HepG2 (cell line): ENCODE measurements around the gene NAALADL1. TPM values are rescaled to one million over a fixed set of nuclear protein-coding genes. Genes with fewer than 3 reads are reported as not detected.
A peak's percentile ranks its signal among the peaks of the same experiment; 100 is the strongest.

Experiments
- ATAD3A ChIP-seq: sonication (generic); formaldehyde crosslinking; IDR thresholded peaks from 2 replicates; pipeline ENCODE4 v1.4.0; 2020; ENCODE audit warnings: missing genetic modification reagents
- CEBPG ChIP-seq: IDR thresholded peaks from 2 replicates; pipeline ENCODE4 v1.6.1; 2016
- FOSL1 ChIP-seq: sonication (generic); formaldehyde crosslinking; IDR thresholded peaks from 2 replicates; pipeline ENCODE4 v1.9.0; 2021; ENCODE audit warnings: missing genetic modification reagents, borderline replicate concordance
- FUBP1 ChIP-seq: sonication (generic); formaldehyde crosslinking; IDR thresholded peaks from 2 replicates; pipeline ENCODE4 v1.5.1; 2020; ENCODE audit warnings: missing genetic modification reagents, mild to moderate bottlenecking, borderline replicate concordance
- HOXA7 ChIP-seq: sonication (generic); formaldehyde crosslinking; IDR thresholded peaks from 2 replicates; pipeline ENCODE4 v1.8.1; 2022; ENCODE audit warnings: mild to moderate bottlenecking, missing genetic modification reagents, moderate library complexity
- JDP2 ChIP-seq: sonication (generic); formaldehyde crosslinking; IDR thresholded peaks from 2 replicates; pipeline ENCODE4 v1.8.1; 2022; ENCODE audit warnings: missing genetic modification reagents, borderline replicate concordance
- KLF11 ChIP-seq: IDR thresholded peaks from 2 replicates; pipeline ENCODE4 v1.6.1; 2016; ENCODE audit warnings: missing compliant biosample characterization
- MBD4 ChIP-seq: IDR thresholded peaks from 2 replicates; pipeline ENCODE4 v1.6.1; 2012; ENCODE audit warnings: low read length, inconsistent platforms, borderline replicate concordance
- RCOR2 ChIP-seq: IDR thresholded peaks from 2 replicates; pipeline ENCODE4 v1.6.1; 2016; ENCODE audit warnings: missing biosample characterization, missing genetic modification reagents
- RORA ChIP-seq: sonication (generic); formaldehyde crosslinking; IDR thresholded peaks from 2 replicates; pipeline ENCODE4 v1.5.0; 2020; ENCODE audit warnings: mild to moderate bottlenecking, missing genetic modification reagents, moderate library complexity
- SCMH1 ChIP-seq: sonication (generic); formaldehyde crosslinking; IDR thresholded peaks from 2 replicates; pipeline ENCODE4 v1.9.0; 2021; ENCODE audit warnings: missing genetic modification reagents, mild to moderate bottlenecking, borderline replicate concordance
- SIN3A ChIP-seq: IDR thresholded peaks from 2 replicates; pipeline ENCODE4 v1.6.1; 2011; ENCODE audit warnings: low read depth, mild to moderate bottlenecking, control low read depth, low read length, borderline replicate concordance
- SIX1 ChIP-seq: sonication (generic); formaldehyde crosslinking; IDR thresholded peaks from 2 replicates; pipeline ENCODE4 v1.4.0; 2020; ENCODE audit warnings: missing genetic modification reagents, borderline replicate concordance
- SSRP1 ChIP-seq: IDR thresholded peaks from 2 replicates; pipeline ENCODE4 v1.6.1; 2016; ENCODE audit warnings: control low read depth
- TEAD2 ChIP-seq: sonication (generic); formaldehyde crosslinking; IDR thresholded peaks from 2 replicates; pipeline ENCODE4 v1.9.0; 2021; ENCODE audit warnings: missing genetic modification reagents
- TFDP2 ChIP-seq: sonication (generic); formaldehyde crosslinking; IDR thresholded peaks from 2 replicates; pipeline ENCODE4 v1.4.0; 2020; ENCODE audit warnings: missing genetic modification reagents
- THRA ChIP-seq: sonication (generic); formaldehyde crosslinking; IDR thresholded peaks from 2 replicates; pipeline ENCODE4 v1.4.0; 2020; ENCODE audit warnings: missing genetic modification reagents, borderline replicate concordance
- ZKSCAN5 ChIP-seq: sonication (generic); formaldehyde crosslinking; IDR thresholded peaks from 2 replicates; pipeline ENCODE4 v1.5.1; 2020; ENCODE audit warnings: mild to moderate bottlenecking, missing genetic modification reagents
- ZNF251 ChIP-seq: sonication (generic); formaldehyde crosslinking; IDR thresholded peaks from 2 replicates; pipeline ENCODE4 v1.9.0; 2021; ENCODE audit warnings: mild to moderate bottlenecking, missing genetic modification reagents
- ZNF510 ChIP-seq: sonication (generic); formaldehyde crosslinking; IDR thresholded peaks from 2 replicates; pipeline ENCODE4 v1.4.0; 2020; ENCODE audit warnings: low read depth, mild to moderate bottlenecking, missing genetic modification reagents
- ZNF784 ChIP-seq: sonication (generic); formaldehyde crosslinking; IDR thresholded peaks from 2 replicates; pipeline ENCODE4 v1.5.1; 2020; ENCODE audit warnings: missing genetic modification reagents, mild to moderate bottlenecking, borderline replicate concordance
- ZNF790 ChIP-seq: sonication (generic); formaldehyde crosslinking; IDR thresholded peaks from 2 replicates; pipeline ENCODE4 v1.8.0; 2022; ENCODE audit warnings: missing genetic modification reagents, mild to moderate bottlenecking, borderline replicate concordance
- polyA plus RNA-seq, 8 experiments: library from polyadenylated mRNA; depleted of rRNA in 3 of 8; stranded (reverse) in 7 of 8; unstranded in 1 of 8; fragments of >200 nt; fragmentation: Illumina TruSeq in 4 of 8; extraction: Trizol in 4 of 8; gene quantifications; 2 replicates each; pipeline versions ENCODE4 v1.2.1 to v1.2.3, GENCODE V29; 2011 to 2016; ENCODE audit warnings: low read depth in 4 of 8, missing spikeins in 1 of 8, mixed read lengths in 1 of 8; ENCODE audit not compliant: insufficient read depth in 1 of 8
- total RNA-seq, 5 experiments: library from RNA; depleted of rRNA; stranded (reverse); fragments of >200 nt; fragmentation: Illumina TruSeq; extraction: Trizol; gene quantifications; 2 replicates each; pipeline ENCODE4 v1.2.3, GENCODE V29; 2016; ENCODE audit warnings: low read depth in 1 of 5

The NAALADL1 gene
- total and polyA plus RNA-seq, 2 of the 13 experiments (the other 11 are each of a cell fraction or from before 2014, with no cell fraction given): 9.3 to 33.9 TPM

- TF ChIP-seq FUBP1 (no peak), TFDP2 (peak; percentile 92), ZNF251 (CRISPR knock-in tag) (no peak), SCMH1 (no peak), RCOR2 (CRISPR knock-in tag) (no peak), ZNF790 (CRISPR knock-in tag) (0 out of 2 replicates have a peak, but pooled peaks have one; percentile 7), SSRP1 (no peak), FOSL1 (CRISPR knock-in tag) (no peak), ZNF510 (CRISPR knock-in tag) (peak; percentile 83), CEBPG (CRISPR knock-in tag) (no peak), ATAD3A (CRISPR knock-in tag) (no peak), ZKSCAN5 (CRISPR knock-in tag) (no peak), TEAD2 (CRISPR knock-in tag) (no peak), SIN3A (no peak; the same call in 1 of the 2 replicates), MBD4 (no peak), ZNF784 (CRISPR knock-in tag) (0 out of 2 replicates have a peak, but pooled peaks have one; percentile 34), SIX1 (CRISPR knock-in tag) (no peak), JDP2 (CRISPR knock-in tag) (no peak), KLF11 (CRISPR knock-in tag) (no peak), RORA (CRISPR knock-in tag) (peak; percentile 67; the same call in 1 of the 2 replicates), THRA (CRISPR knock-in tag) (peak; percentile 32; the same call in 1 of the 2 replicates), HOXA7 (CRISPR knock-in tag) (no peak)
These were observed 44.2 kb downstream of the NAALADL1 start, which contains the start of gene ARL2 (continued) for GRCh38 chr11:65013888-65014725.
